CD14-positive monocyte (primary cell): Measurements from ENCODE around the gene IRF2BP2. TPM values are rescaled to one million over a fixed set of nuclear protein-coding genes. Genes with fewer than 3 reads are reported as not detected.
A peak's percentile ranks its signal among the peaks of the same experiment; 100 is the strongest.

ENCODE experiments used
- DNase-seq, 3 donors: peaks; one replicate each; pipeline ENCODE4 v3.0.0-alpha.2; 2011 to 2022
- H2AFZ ChIP-seq: 2 replicates; pipeline ENCODE4 v1.6.0; 2012; ENCODE audit warnings: mild to moderate bottlenecking, low read depth, low read length, inconsistent platforms; ENCODE audit not compliant: insufficient read depth, poor library complexity, severe bottlenecking
- H3K27ac ChIP-seq, 2 donors: 1 replicate in 1 of 2; 2 replicates in 1 of 2; pipeline ENCODE4 v1.5.1; 2012 to 2013; ENCODE audit warnings: low read length in 2 of 2, control low read depth in 1 of 2, inconsistent platforms in 1 of 2, low read depth in 1 of 2, mild to moderate bottlenecking in 1 of 2
- H3K27me3 ChIP-seq, 2 donors: one replicate each; pipeline versions ENCODE4 v1.6.0 to v1.6.1; 2011 to 2013; ENCODE audit warnings: low read length in 2 of 2; ENCODE audit not compliant: control insufficient read depth in 2 of 2, insufficient read depth in 2 of 2
- H3K36me3 ChIP-seq, 2 donors: replicated peaks in 1 of 2; 1 replicate in 1 of 2; 2 replicates in 1 of 2; pipeline versions ENCODE4 v1.5.1 to v1.6.1; 2012 to 2013; ENCODE audit warnings: low read length in 2 of 2, control low read depth in 1 of 2, inconsistent platforms in 1 of 2, mild to moderate bottlenecking in 1 of 2; ENCODE audit not compliant: insufficient read depth in 2 of 2, control insufficient read depth in 1 of 2
- H3K4me1 ChIP-seq, 2 donors: 1 replicate in 1 of 2; 2 replicates in 1 of 2; pipeline versions ENCODE4 v1.5.1 to v1.6.1; 2012 to 2013; ENCODE audit warnings: low read length in 2 of 2, control low read depth in 1 of 2, inconsistent platforms in 1 of 2, mild to moderate bottlenecking in 1 of 2, moderate library complexity in 1 of 2; ENCODE audit not compliant: insufficient read depth in 2 of 2, control insufficient read depth in 1 of 2
- H3K4me2 ChIP-seq: replicated peaks from 2 replicates; pipeline ENCODE3; 2012; ENCODE audit warnings: low read length, moderate library complexity, mild to moderate bottlenecking; ENCODE audit not compliant: poor library complexity, severe bottlenecking; ENCODE audit errors: extremely low read depth
- H3K4me3 ChIP-seq, 3 experiments: fragments of 200-600 bp in 1 of 3; sonication (generic) in 1 of 3; replicated peaks in 1 of 3; 1 replicate in 2 of 3; 2 replicates in 1 of 3; pipeline ENCODE4 v1.5.1; 2011 to 2013; ENCODE audit warnings: low read length in 3 of 3, mild to moderate bottlenecking in 3 of 3, control low read depth in 2 of 3, low read depth in 2 of 3, inconsistent platforms in 1 of 3, moderate library complexity in 1 of 3
- H3K79me2 ChIP-seq: 2 replicates; pipeline ENCODE4 v1.6.0; 2012; ENCODE audit warnings: mild to moderate bottlenecking, control low read depth, inconsistent platforms, low read length, moderate library complexity; ENCODE audit not compliant: insufficient read depth
- H3K9ac ChIP-seq: 2 replicates; pipeline ENCODE4 v1.6.0; 2017; ENCODE audit warnings: low read length, mild to moderate bottlenecking; ENCODE audit not compliant: insufficient read depth, poor library complexity, severe bottlenecking
- H3K9me3 ChIP-seq, 2 donors: replicated peaks in 1 of 2; 1 replicate in 1 of 2; 2 replicates in 1 of 2; pipeline versions ENCODE4 v1.5.1 to v1.6.1; 2012 to 2013; ENCODE audit warnings: low read length in 2 of 2, control low read depth in 1 of 2; ENCODE audit not compliant: control insufficient read depth in 1 of 2, insufficient read depth in 1 of 2
- H4K20me1 ChIP-seq: 2 replicates; pipeline ENCODE4 v1.6.0; 2012; ENCODE audit warnings: mild to moderate bottlenecking, low read length, control low read depth, moderate library complexity; ENCODE audit not compliant: insufficient read depth
- H3K27ac Mint-ChIP-seq, 7 donors: one replicate each; pipeline ENCODE4 v1.8.0; 2020; ENCODE audit warnings: mild to moderate bottlenecking in 7 of 7, mixed read lengths in 7 of 7, moderate library complexity in 6 of 7, inconsistent platforms in 2 of 7
- H3K27me3 Mint-ChIP-seq, 3 donors: one replicate each; pipeline ENCODE4 v1.8.0; 2021 to 2022; ENCODE audit warnings: low read depth in 3 of 3, mild to moderate bottlenecking in 3 of 3, mixed read lengths in 3 of 3, moderate library complexity in 3 of 3, inconsistent platforms in 1 of 3
- H3K36me3 Mint-ChIP-seq, 2 donors: one replicate each; pipeline ENCODE4 v1.8.0; 2020; ENCODE audit warnings: mixed read lengths in 2 of 2, inconsistent platforms in 1 of 2, mild to moderate bottlenecking in 1 of 2
- H3K4me1 Mint-ChIP-seq: one replicate; pipeline ENCODE4 v1.8.0; 2020; ENCODE audit warnings: mild to moderate bottlenecking, mixed read lengths
- H3K4me3 Mint-ChIP-seq, 2 donors: one replicate each; pipeline ENCODE4 v1.8.0; 2020; ENCODE audit warnings: mild to moderate bottlenecking in 2 of 2, mixed read lengths in 2 of 2, moderate library complexity in 1 of 2
- H3K9me3 Mint-ChIP-seq, 7 donors: one replicate each; pipeline ENCODE4 v1.8.0; 2020 to 2022; ENCODE audit warnings: mixed read lengths in 7 of 7, mild to moderate bottlenecking in 6 of 7, moderate library complexity in 6 of 7, inconsistent platforms in 2 of 7
- WGBS: methylation state at CpG from one replicate; pipeline ENCODE4 v1.1.5; 2013; ENCODE audit warnings: missing lambda C conversion rate; ENCODE audit not compliant: insufficient coverage; 5-methylcytosine and 5-hydroxymethylcytosine counted together
- intact Hi-C, 2 donors: fragments of 100-400 bp; cut with micrococcal nuclease; formaldehyde crosslinking; loops; one replicate each; pipeline versions ENCODE4 v1.15.0 to v1.15.1; 2023
- polyA minus RNA-seq: library from RNA; depleted of rRNA, polyadenylated mRNA; stranded (reverse); fragments of >200 nt; gene quantifications from 2 replicates; pipeline ENCODE4 v1.2.3, GENCODE V29; 2012
- polyA plus RNA-seq, 3 donors: library from polyadenylated mRNA; depleted of rRNA in 1 of 3; unstranded in 2 of 3; stranded (reverse) in 1 of 3; fragments of 300-500 nt in 2 of 3; fragments of >200 nt in 1 of 3; fragmentation: Illumina TruSeq in 2 of 3; gene quantifications; 1 replicate in 2 of 3; 2 replicates in 1 of 3; pipeline ENCODE4 v1.2.3, GENCODE V29; 2012 to 2021
- total RNA-seq, 12 experiments: library from RNA in 1 of 12; stranded (reverse) in 1 of 12; fragments of 120-200 nt in 1 of 12; gene quantifications; one replicate each; pipeline ENCODE4 v1.2.4 and lab custom pipeline; 2013 to 2026; ENCODE audit warnings: mixed read lengths in 6 of 12, inconsistent platforms in 1 of 12
- TF ChIP-seq, protein P1 (sequence below): fragments of 200-600 bp; IDR thresholded peaks from one replicate; pipeline ENCODE4 v1.8.0; 2022; ENCODE audit warnings: antibody characterized with exemption, mild to moderate bottlenecking

IRF2BP2 gene
- total RNA-seq (2013), result 230 TPM
- 100 to 1,000 TPM in 1 of 3 donors, 10 to 100 TPM in 2; 22.4 to 656 (median 22.6) TPM for polyA plus RNA-seq
- polyA minus RNA-seq, result 311 and 504 TPM in 2 replicates
- 32.4 to 525 (median 357) reads per million in 11 experiments for total RNA-seq (lab: John Stamatoyannopoulos, UW)

DNA sequence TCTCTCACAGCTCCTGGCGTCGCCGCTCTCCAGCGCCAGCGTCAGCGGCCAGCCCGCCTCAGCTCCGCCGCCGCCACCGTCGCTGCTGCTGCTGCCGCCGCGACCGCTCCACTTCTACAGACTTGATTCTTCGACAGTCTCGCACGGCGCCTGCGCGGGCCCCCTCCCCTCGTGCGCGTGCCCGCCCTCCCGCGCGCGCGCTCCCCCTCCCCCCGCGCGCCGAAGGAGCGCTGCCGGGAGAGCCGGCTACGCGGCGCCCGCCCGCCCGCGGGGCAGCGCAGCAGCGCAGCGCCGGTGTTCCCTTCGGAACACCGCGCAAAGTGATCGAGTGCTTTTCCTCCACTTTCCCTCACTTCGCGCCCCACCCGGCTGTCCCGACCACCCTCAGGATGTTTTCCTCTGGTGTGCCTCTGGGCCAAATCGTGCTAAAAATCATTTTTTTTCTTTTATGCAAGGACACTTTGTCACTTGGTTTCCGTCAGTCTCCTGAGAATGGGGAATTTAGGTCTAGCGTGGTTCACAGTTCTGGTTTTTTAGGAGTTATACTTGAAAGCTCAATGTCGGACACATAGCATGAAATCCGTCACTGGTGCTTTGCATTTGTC lies at the start of gene IRF2BP2:
Gene IRF2BP2, minus strand, starts transcription at position 118 of the 605 bp plus-strand sequence. CDS start 684 bp downstream, outside the sequence.
- Histone ChIP-seq H4K20me1 (peaks cover 29% of the 10 kb centered on the region), H3K4me3 (peak within 1 kb of the TSS; percentile 67 to 95 (median 89)), H3K4me1 (peaks cover 45 to 54% of the 10 kb centered on the region in 2 donors), H3K4me2 (peak within 1 kb of the TSS; percentile 99), H3K36me3 (peaks cover 26 to 27% of the 10 kb centered on the region in 2 donors), H3K27me3 (no peaks in the 10 kb centered on the region), H3K27ac (peak within 1 kb of the TSS; percentile 96 to 98), H3K9me3 (no peaks in the 10 kb centered on the region), H2AFZ (no peak within 1 kb of the TSS), H3K79me2 (peaks cover 42% of the 10 kb centered on the region), H3K9ac (peak within 1 kb of the TSS; percentile 98)
- Mint-ChIP-seq H3K27me3 (no peaks in the 10 kb centered on the region), H3K4me3 (peak within 1 kb of the TSS; percentile 90 to 92), H3K36me3 (peaks cover 31 to 32% of the 10 kb centered on the region in 2 donors), H3K4me1 (peaks cover 31% of the 10 kb centered on the region), H3K9me3 (peaks cover 0 to 7% (median 0%) of the 10 kb centered on the region in 7 donors), H3K27ac (peak within 1 kb of the TSS; percentile 98 to 100 (median 99))
- peak; percentile 72 to 87 (median 74) for DNase-seq
- intact Hi-C loops, result loop anchor here (5.0 kb wide), 7 partner anchors 47 to 467 kb away; no protein-coding TSS in a partner anchor
- TF ChIP-seq, protein P1, sequence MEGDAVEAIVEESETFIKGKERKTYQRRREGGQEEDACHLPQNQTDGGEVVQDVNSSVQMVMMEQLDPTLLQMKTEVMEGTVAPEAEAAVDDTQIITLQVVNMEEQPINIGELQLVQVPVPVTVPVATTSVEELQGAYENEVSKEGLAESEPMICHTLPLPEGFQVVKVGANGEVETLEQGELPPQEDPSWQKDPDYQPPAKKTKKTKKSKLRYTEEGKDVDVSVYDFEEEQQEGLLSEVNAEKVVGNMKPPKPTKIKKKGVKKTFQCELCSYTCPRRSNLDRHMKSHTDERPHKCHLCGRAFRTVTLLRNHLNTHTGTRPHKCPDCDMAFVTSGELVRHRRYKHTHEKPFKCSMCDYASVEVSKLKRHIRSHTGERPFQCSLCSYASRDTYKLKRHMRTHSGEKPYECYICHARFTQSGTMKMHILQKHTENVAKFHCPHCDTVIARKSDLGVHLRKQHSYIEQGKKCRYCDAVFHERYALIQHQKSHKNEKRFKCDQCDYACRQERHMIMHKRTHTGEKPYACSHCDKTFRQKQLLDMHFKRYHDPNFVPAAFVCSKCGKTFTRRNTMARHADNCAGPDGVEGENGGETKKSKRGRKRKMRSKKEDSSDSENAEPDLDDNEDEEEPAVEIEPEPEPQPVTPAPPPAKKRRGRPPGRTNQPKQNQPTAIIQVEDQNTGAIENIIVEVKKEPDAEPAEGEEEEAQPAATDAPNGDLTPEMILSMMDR, result no peak
- 0% methylated on average over 57 of the region's 62 CpGs for WGBS

DNA sequence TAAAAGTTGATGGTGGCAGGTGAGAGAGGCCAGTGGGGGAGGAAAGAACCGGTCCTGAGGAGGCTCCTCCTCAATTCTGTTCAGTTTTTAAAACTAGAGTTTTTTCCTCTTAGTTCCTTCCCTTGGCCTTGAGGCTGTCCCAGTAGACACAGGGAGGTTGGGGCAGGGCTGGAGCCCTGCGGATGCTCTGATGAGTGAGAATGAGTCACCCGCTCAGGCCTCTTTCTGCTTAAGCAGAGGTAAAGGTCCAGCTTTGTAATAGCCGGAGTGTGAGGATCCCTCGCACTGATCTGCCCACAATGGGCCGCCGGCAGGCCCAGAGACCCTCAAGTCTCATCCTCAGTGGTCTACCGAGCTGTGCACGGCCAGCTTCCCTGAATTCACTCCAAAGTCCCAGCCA lies 49.6 kb upstream of the IRF2BP2 start:
- Histone ChIP-seq H2AFZ (no peak overlapping the region), H3K27ac (peak overlapping the region in 1 of 2 donors; percentile 98), H3K9me3 (no peaks in the 10 kb centered on the region), H3K4me1 (peaks cover 50 to 71% of the 10 kb centered on the region in 2 donors), H4K20me1 (no peaks in the 10 kb centered on the region), H3K36me3 (no peaks in the 10 kb centered on the region), H3K4me3 (no peak overlapping the region), H3K4me2 (no peak overlapping the region), H3K79me2 (no peaks in the 10 kb centered on the region), H3K9ac (no peak overlapping the region), H3K27me3 (no peaks in the 10 kb centered on the region)
- TF ChIP-seq, protein P1, result no peak
- 94% methylated on average over 3 of the region's 9 CpGs for WGBS
- Mint-ChIP-seq H3K4me1 (peaks cover 75% of the 10 kb centered on the region), H3K4me3 (no peak overlapping the region), H3K9me3 (peaks cover 0 to 1% (median 0%) of the 10 kb centered on the region in 7 donors), H3K27ac (peak overlapping the region in 5 of 7 donors; percentile 25 to 98 (median 68)), H3K27me3 (peaks cover 0 to 4% (median 0%) of the 10 kb centered on the region in 3 donors), H3K36me3 (peaks cover 4% of the 10 kb centered on the region in 2 donors)
- intact Hi-C loops, result loop anchor here (5.0 kb wide), 2 partner anchors 47 to 63 kb away; partner anchors contain the start of gene IRF2BP2 (in 2 of the 2)
- DNase-seq, result peak; percentile 66 to 76 (median 68)
